GM18868 (cell line): Measurements from ENCODE around the gene TAOK1.
"Not testable (repeated sequence)": the region's sequence is repeated elsewhere in the genome, so short reads cannot be mapped to it uniquely, and the experiment has no call there.

Experiments used
- ATAC-seq: cut with Tn5 transposase; IDR thresholded peaks from one replicate; pipeline ENCODE4 v1.9.1; 2021; ENCODE audit warnings: mild to moderate bottlenecking, moderate library complexity; ENCODE audit not compliant: unreplicated experiment

TAOK1 gene

GRCh38 chr17:29533976-29534375, 143.8 kb downstream of the TAOK1 start:
- no peak for ATAC-seq

GRCh38 chr17:29544066-29544465, 153.9 kb downstream of the TAOK1 start:
- no peak for ATAC-seq

DNA sequence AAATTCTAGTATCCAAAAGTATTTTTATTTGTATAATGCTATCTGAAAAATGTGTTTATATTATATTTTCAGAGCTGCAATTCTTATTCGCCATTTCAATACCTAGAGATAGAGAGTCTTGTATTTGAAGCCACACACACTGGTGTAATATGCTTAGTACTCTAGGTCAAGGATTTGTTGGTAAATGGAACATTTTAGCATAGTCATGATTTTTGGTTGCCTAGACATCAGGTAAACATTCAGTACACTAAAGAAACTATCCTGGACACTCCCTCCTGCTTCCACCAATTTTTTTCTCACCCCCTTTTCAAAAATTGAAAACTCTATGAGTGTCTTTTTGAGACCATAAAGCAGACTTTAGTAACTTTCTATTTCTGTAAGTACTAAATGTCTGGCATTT, 155.9 kb downstream of the TAOK1 start:
- no peak for ATAC-seq

DNA sequence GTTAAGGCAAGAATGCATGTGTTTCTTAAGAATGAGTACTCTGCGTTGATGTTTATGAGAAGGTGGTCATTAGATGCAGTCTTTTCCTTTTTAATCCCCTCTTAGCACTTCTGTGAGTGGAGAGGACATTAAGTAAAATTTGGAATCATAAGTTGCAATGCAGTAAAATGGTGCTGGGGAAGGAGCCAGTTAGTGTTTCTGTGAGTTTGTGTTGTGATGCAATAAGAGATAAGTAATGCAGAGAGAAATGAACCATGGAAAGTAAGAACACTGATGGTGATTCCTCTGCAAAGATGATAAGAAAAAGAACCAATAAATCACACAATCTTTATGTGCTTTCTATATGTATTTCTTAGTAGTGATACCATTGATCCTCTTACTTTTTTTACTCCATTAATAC, 156.7 kb downstream of the TAOK1 start:
- no peak for ATAC-seq

GRCh38 chr17:29549177-29549923, 159.2 kb downstream of the TAOK1 start:
- ATAC-seq: no peak

DNA sequence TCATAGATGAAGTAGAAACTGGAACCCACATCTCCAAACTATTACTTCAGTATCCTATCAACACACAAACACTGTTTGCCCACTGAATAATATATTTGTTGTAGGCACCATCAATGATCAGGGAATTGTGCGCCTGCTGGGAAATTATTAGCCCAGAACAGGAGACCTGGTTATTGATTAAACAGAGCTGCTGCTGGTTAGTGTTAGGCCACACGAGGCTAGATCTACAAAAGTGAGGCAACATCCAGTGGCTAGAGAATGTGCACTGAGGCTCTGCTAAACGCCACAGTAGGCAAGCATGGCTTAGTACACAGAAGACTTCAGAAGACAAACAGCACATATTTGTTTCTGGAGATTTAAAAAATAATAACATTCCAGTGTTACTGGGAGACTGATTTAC, 165.7 kb downstream of the TAOK1 start:
- no peak for ATAC-seq

- no peak for ATAC-seq
These were observed 167.0 kb downstream of the TAOK1 start for GRCh38 chr17:29557085-29557738.

- no peak for ATAC-seq
These were observed 167.6 kb downstream of the TAOK1 start for GRCh38 chr17:29557739-29558116.

DNA sequence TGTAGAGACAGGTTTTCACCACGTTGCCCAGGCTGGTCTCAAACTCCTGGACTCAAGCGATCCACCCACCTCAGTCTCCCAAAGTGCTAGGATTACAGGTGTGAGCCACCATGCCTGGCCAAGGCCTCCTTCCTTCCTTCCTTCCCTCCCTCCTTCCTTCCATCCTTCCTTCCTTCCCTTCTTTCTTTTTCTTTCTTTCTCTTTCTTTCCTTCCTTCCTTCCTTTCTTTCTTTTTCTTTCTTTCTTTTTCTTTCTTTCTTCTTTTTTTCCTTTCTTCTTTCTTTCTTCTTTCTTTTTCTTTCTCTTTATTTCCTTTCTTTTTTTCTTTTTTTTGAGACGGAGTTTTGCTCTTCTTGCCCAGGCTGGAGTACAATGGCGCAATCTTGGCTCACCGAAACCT, 168.0 kb downstream of the TAOK1 start:
- not testable (repeated sequence) for ATAC-seq

- ATAC-seq: no peak
These were observed 169.5 kb downstream of the TAOK1 start for GRCh38 chr17:29559640-29560039.

DNA sequence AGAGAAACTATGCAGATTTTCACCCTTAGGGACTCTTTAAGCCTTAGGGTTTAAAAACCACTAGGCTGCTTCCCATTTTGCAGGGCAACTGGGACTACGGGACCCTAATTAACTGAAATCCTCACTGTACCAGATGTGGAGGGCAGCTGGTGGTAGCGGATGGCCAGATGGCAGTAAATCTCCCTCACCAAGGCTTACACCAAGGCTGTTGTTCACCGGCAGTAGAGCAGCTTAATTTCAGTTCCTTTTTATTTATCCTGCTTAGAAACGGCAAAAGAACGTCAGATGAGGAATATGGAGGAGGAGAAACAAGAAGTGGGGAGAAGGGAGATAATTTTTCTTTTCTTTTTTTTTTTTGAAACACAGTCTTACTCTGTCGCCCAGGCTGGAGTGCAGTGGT, 170.2 kb downstream of the TAOK1 start:
- ATAC-seq: no peak

GRCh38 chr17:29561554-29562517, 171.7 kb downstream of the TAOK1 start:
- no peak for ATAC-seq

GRCh38 chr17:29562615-29563014, 172.5 kb downstream of the TAOK1 start:
- no peak for ATAC-seq

GRCh38 chr17:29563816-29564215, 173.7 kb downstream of the TAOK1 start:
- ATAC-seq: no peak

DNA sequence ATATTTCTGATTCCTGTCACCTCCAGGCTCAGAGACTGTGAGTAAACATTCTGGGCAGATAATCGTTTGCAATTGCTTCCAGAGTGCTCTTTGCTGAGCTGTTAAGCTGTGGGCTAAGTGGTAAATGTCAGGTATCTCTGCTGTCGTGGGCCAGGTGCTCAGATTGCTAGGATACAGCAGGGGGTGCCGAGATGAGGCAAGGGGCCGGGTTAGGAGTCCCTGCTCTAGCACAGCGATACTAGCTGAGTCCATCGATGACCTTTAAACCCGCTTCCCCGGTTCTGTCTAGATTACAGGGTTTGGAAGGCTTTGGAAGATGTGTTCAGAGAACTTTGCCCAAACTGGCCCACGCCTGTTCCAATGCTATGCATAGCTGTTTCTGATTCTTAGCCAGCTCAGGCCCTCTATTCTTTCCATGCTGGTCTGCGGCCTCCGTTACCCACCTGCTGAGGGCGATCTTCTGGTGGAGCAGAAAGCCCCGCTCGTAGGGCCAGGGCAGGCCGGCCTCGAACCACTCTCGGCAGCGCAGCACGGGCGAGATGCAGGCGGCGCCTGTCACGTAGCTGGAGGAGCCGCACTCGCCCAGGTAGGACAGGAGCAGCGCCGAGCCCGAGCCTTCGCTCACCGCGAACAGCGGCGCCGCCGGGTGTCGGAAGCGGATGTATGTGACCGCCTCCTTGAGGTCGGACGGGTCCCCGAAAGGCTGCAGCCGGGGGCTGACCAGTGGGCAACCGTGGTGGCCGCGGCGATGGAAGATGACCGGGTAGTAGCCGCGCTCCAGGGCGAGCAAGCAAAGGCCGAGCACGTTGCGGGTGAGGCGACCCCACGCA, 175.7 kb downstream of the TAOK1 start:
- ATAC-seq: no peak

DNA sequence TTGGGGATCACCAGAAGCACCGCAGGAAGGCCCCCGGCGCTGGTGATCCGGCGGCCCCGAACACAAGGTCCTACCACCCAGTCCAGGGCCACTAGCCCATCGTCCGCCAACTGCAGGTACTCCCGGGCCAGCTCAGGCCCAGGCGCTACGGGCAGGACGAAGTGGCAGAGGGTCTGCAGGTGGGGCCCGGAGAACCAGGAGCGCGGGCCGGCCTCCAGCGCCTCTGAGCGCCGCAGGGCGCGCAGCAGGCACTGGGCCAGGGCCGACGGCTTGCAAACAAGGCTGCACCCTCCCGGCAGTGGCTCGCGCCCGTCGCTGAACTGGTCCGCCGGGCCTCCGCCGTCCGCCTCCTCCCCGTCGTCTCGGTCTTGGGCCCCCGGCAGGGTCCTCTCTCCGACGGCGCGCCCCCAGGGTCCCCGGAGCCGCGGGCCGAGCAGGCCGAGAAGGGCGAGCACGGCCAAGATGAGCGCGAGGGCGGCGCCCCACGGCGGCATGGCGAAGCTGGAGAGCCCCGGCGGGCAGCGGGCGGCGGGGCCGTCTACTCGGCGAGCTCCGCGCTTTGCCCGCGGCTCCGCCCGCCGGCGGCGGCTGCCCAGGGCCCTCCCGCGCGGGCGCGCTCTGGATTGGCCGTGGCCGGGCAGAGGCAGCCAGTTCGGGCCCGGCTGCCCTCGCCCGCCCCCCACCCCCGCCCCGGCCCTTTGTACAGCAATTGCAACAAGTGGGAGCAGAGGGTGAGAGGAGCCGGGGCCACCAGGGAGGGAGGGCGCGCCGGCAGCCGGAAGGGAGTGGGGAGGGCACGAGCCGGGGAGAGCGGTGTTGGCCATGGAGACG, 176.5 kb downstream of the TAOK1 start, which contains the start of gene ABHD15:
Gene ABHD15, minus strand, starts transcription at position 565 of the 831 bp plus-strand sequence. Its CDS starts 71 bp downstream, at position 494.
- ATAC-seq: no peak

- ATAC-seq: no peak
These were observed 177.1 kb downstream of the TAOK1 start for GRCh38 chr17:29567304-29567553.

DNA sequence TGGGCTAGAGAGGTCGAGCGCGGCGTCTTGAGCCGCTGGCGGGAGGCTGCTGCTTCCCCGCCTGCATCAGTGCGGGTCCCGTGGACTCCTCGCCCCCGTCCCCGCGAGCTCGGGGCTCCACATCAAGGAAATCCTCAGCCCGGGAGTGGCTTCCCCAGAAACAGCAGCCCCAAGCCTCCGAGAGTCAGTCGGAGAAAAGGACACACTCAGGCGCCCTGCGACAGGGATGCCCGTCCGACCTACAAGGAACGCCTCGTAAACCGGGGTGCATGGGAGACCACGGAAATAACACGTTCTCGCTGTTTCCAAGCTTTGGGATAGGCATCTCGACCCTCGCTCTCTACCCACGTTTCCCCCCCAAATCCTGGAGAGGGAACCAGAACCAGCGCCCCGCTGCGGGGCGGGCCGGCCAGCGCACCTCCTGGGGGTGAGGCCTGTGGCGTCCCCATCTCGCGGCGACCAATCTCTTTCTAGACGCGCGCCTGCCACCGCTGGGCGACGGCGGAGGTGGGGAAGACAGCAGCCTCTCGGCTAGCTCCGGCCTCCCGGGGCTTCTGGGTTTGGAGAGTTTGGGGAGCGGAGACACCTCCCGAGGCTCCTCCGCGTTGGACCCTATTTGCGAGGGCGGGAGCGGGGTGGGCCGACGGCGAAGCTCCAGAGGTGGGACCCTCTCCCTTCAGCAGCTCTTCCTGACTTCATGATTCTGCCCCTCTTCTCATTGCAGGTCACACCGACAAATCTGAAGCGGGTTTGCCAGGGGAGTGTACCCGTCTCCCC, 177.6 kb downstream of the TAOK1 start:
- ATAC-seq: peak; percentile 46
